Transverse colon (tissue), 4 donors: ENCODE measurements around the gene GMCL1. TPM values are rescaled to one million over a fixed set of nuclear protein-coding genes. Genes with fewer than 3 reads are reported as not detected.

Experiments
- DNase-seq: peaks from one replicate; pipeline ENCODE4 v3.0.0-alpha.2; 2019
- H3K27ac ChIP-seq, 4 donors: fragments of 200-600 bp; sonication (generic); 2 replicates each; pipeline ENCODE4 v1.5.1; 2016 to 2018; ENCODE audit warnings: inconsistent platforms in 4 of 4
- H3K27me3 ChIP-seq: fragments of 200-600 bp; sonication (generic); 2 replicates; pipeline ENCODE4 v1.5.1; 2017; ENCODE audit warnings: inconsistent platforms
- H3K36me3 ChIP-seq, 4 donors: fragments of 200-600 bp; sonication (generic); 2 replicates each; pipeline ENCODE4 v1.5.1; 2017 to 2019; ENCODE audit warnings: inconsistent platforms in 4 of 4
- H3K4me1 ChIP-seq, 4 donors: fragments of 200-600 bp; sonication (generic); 2 replicates each; pipeline ENCODE4 v1.5.1; 2017 to 2020; ENCODE audit warnings: inconsistent platforms in 4 of 4
- H3K4me3 ChIP-seq, 4 donors: fragments of 200-600 bp; sonication (generic); 1 replicate in 1 of 4; 2 replicates in 3 of 4; pipeline versions ENCODE4 v1.5.1 to v1.6.1; 2017 to 2019; ENCODE audit warnings: inconsistent platforms in 4 of 4
- H3K9me3 ChIP-seq, 2 donors: fragments of 200-600 bp; sonication (generic); 2 replicates each; pipeline ENCODE4 v1.5.1; 2017 to 2019; ENCODE audit warnings: inconsistent platforms in 2 of 2
- CTCF ChIP-seq, 5 experiments: fragments of 200-600 bp in 3 of 5; fragments of 450-650 bp in 2 of 5; sonication (generic) in 3 of 5; IDR thresholded peaks; 1 replicate in 2 of 5; 2 replicates in 3 of 5; pipeline ENCODE4 v1.5.1; 2016 to 2017; ENCODE audit warnings: antibody characterized with exemption in 5 of 5, inconsistent platforms in 3 of 5, mild to moderate bottlenecking in 2 of 5, moderate library complexity in 1 of 5
- EP300 ChIP-seq: sonication (generic); formaldehyde crosslinking; IDR thresholded peaks from one replicate; pipeline ENCODE4 v1.6.1; 2017; ENCODE audit warnings: antibody characterized with exemption, low read depth
- POLR2A ChIP-seq: fragments of 450-650 bp; IDR thresholded peaks from one replicate; pipeline ENCODE4 v1.6.1; 2016; ENCODE audit warnings: antibody characterized with exemption, mild to moderate bottlenecking, moderate library complexity
- POLR2AphosphoS5 ChIP-seq, 3 donors: sonication (generic); formaldehyde crosslinking; IDR thresholded peaks; one replicate each; pipeline ENCODE4 v1.6.1; 2016; ENCODE audit warnings: antibody characterized with exemption in 3 of 3
- WGBS, 2 donors: methylation state at CpG; one replicate each; pipeline ENCODE4 v1.1.5; 2018; ENCODE audit warnings: low coverage in 1 of 2; 5-methylcytosine and 5-hydroxymethylcytosine counted together
- in situ Hi-C, 4 donors: fragments of 200-750 bp; cut with MboI; loops; one replicate each; pipeline versions ENCODE4 v1.15.0 to v1.15.1; 2017; ENCODE audit warnings: low sequenced_read_pairs in 3 of 4, low pct_ligation_motif_present in 1 of 4, low pct_unique_long_range_greater_than_20kb in 1 of 4
- intact Hi-C: fragments of 100-400 bp; cut with DNase I; formaldehyde crosslinking; loops from one replicate; pipeline ENCODE4 v1.15.1; 2023; ENCODE audit warnings: low total_unique reads
- total RNA-seq, 4 donors: library from RNA; depleted of rRNA; stranded (reverse); fragments of >200 nt; gene quantifications; one replicate each; pipeline ENCODE4 v1.1.0, GENCODE V29; 2016

The GMCL1 gene
- total RNA-seq, 4 donors from 2014 or later: 5.0 to 82.3 (median 20.9) TPM

GRCh38 chr2:69916106-69916505 lies 86.6 kb downstream of the GMCL1 start:
- peaks cover 0 to 16% (median 7%) of the 10 kb centered on the region in 4 donors for H3K36me3 ChIP-seq
- peak overlapping the region in 3 of 4 donors; percentile 74 to 92 (median 87) for H3K4me3 ChIP-seq
- WGBS, 2 donors: 23 to 24% methylated on average over 2 of the region's 2 CpGs
- peaks cover 13 to 49% (median 21%) of the 10 kb centered on the region in 4 donors for H3K4me1 ChIP-seq
- H3K27ac ChIP-seq: peak overlapping the region; percentile 92 to 97 (median 94)
- no peaks in the 10 kb centered on the region for H3K9me3 ChIP-seq
- in situ Hi-C loops: loop anchor here in 3 of 4 donors (5.0 to 25.0 kb wide), 5 partner anchors 146 to 379 kb away; partner anchors contain the start of gene SNRPG (in 2 of the 3)
- TF ChIP-seq CTCF (IDR thresholded peaks at IDR 0.05) (no peak), POLR2A (no peak), POLR2AphosphoS5 (IDR thresholded peaks at IDR 0.05) (peak in 1 of 3 donors; percentile 28), EP300 (no peak)
- intact Hi-C loops: loop anchor here (10.0 kb wide), 1 partner anchor 159 kb away; no protein-coding TSS in a partner anchor
- H3K27me3 ChIP-seq: no peaks in the 10 kb centered on the region
- no peak for DNase-seq

DNA sequence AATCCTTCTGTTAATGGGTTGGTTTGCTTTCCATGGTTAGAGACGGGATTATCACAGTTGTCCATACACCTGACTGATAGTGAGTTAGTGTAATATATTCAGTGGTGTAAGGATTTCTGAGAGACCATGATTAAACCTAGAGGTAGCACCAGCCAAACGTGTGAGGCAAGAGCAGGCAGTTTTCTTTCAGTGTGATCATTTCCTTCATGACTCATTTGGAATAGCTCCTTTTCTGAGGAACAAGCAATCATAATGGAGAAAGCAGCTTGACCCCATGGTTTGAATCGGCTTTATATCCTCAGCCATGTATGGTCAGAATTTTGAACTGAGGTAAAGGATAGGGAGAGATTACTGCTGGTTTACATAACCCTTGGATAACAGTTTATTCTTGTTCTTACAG lies 88.4 kb downstream of the GMCL1 start:
- WGBS, 2 donors: 49 to 69% methylated on average over 3 of the region's 3 CpGs
- TF ChIP-seq POLR2AphosphoS5 (IDR thresholded peaks at IDR 0.05): peak in 1 of 3 donors; percentile 26
- no peak for TF ChIP-seq EP300
- peak overlapping the region; percentile 3 to 66 (median 48) for H3K27ac ChIP-seq
- DNase-seq: no peak
- no peaks in the 10 kb centered on the region for H3K27me3 ChIP-seq
- intact Hi-C loops (loop anchor here (10.0 kb wide), 1 partner anchor 157 kb away; no protein-coding TSS in a partner anchor), in situ Hi-C loops (loop anchor here in 3 of 4 donors (5.0 to 25.0 kb wide), 5 partner anchors 144 to 377 kb away; partner anchors contain the start of gene SNRPG (in 2 of the 3))
- H3K36me3 ChIP-seq: peaks cover 0 to 30% (median 13%) of the 10 kb centered on the region in 4 donors
- no peaks in the 10 kb centered on the region for H3K9me3 ChIP-seq
- peak overlapping the region in 1 of 4 donors; percentile 87 for H3K4me3 ChIP-seq
- peaks cover 13 to 40% (median 21%) of the 10 kb centered on the region in 4 donors for H3K4me1 ChIP-seq

- H3K4me1 ChIP-seq: peaks cover 13 to 38% (median 20%) of the 10 kb centered on the region in 4 donors
- TF ChIP-seq POLR2AphosphoS5 (IDR thresholded peaks at IDR 0.05) (no peak), CTCF (IDR thresholded peaks at IDR 0.05) (no peak), POLR2A (no peak), EP300 (no peak)
- intact Hi-C loops (loop anchor here (10.0 kb wide), 1 partner anchor 156 kb away; no protein-coding TSS in a partner anchor), in situ Hi-C loops (loop anchor here in 3 of 4 donors (5.0 to 25.0 kb wide), 5 partner anchors 144 to 376 kb away; partner anchors contain the start of gene SNRPG (in 2 of the 3))
- no peaks in the 10 kb centered on the region for H3K9me3 ChIP-seq
- DNase-seq: no peak
- peak overlapping the region; percentile 3 to 66 (median 48) for H3K27ac ChIP-seq
- peak overlapping the region in 1 of 4 donors; percentile 87 for H3K4me3 ChIP-seq
- H3K36me3 ChIP-seq: peaks cover 0 to 35% (median 16%) of the 10 kb centered on the region in 4 donors
- no peaks in the 10 kb centered on the region for H3K27me3 ChIP-seq
- 49 to 82% methylated on average over 3 of the region's 3 CpGs for WGBS, 2 donors
Measured at GRCh38 chr2:69918401-69918800, 88.9 kb downstream of the GMCL1 start.

DNA sequence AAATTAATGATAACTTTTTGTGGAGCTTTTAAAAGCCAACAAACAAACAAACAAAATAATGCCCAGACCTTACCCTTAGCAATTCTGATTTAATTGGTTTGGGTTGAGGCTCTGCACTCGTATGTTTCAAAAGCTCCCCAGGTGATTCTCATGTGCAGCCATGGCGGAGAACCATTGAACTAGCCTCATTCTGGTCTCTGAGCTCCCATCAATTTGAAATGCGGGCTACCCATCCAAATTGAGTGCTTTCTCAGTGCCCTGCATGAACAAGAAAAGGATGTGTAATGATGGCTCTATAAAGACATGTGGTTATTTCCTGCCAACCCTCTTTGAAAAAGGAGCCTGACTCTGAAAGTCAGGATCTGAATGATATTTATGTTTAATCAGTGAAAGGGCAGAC lies 93.7 kb downstream of the GMCL1 start:
- intact Hi-C loops: no loop called here
- peaks cover 0 to 6% (median 0%) of the 10 kb centered on the region in 4 donors for H3K4me1 ChIP-seq
- 92 to 94% methylated on average over 2 to 3 of the region's 3 CpGs for WGBS, 2 donors
- no peak overlapping the region for H3K4me3 ChIP-seq
- DNase-seq: no peak
- peaks cover 0 to 46% (median 19%) of the 10 kb centered on the region in 4 donors for H3K36me3 ChIP-seq
- no peaks in the 10 kb centered on the region for H3K27me3 ChIP-seq
- in situ Hi-C loops: loop anchor here in 2 of 4 donors (10.0 to 25.0 kb wide), 2 partner anchors 139 to 142 kb away; no protein-coding TSS in a partner anchor
- H3K9me3 ChIP-seq: no peaks in the 10 kb centered on the region
- TF ChIP-seq POLR2AphosphoS5 (IDR thresholded peaks at IDR 0.05) (no peak), POLR2A (no peak), EP300 (no peak), CTCF (IDR thresholded peaks at IDR 0.05) (no peak)
- H3K27ac ChIP-seq: no peak overlapping the region
